ENCODE measurements around the gene ANKRD22.

ANKRD22 gene

DNA sequence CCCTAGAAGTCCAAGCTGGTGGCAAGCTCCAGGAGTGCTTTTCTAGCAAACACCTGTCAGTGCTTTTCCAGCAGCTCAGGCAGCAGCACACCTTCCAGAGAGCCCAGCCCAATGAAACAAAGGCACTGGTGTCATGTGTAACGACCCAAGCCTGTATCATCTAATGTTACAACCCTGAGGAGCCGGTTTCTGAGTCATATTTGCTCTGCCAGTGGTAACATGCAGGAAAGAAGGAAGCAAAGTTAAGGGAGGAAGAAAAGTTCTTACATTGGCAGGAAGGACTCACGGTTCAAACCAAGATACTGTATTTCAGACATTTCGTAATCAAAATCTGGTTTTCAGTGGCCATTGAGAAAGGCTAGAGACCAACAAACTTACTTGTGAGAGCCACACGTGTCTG, at the start of gene ANKRD22:
Gene ANKRD22 (minus strand): TSS at position 139 of the 400 bp plus-strand sequence. CDS start 237 bp downstream, outside the sequence.
- H3K4me1 Mint-ChIP-seq (ENCODE audit: low read depth), result peaks cover 27% of the 10 kb centered on the region
- peaks cover 6% of the 10 kb centered on the region for H3K27me3 Mint-ChIP-seq
- no peak within 1 kb of the TSS for H3K4me3 Mint-ChIP-seq
- H3K27ac Mint-ChIP-seq, result no peak within 1 kb of the TSS
- no peaks in the 10 kb centered on the region for H3K36me3 Mint-ChIP-seq (ENCODE audit: low read depth)
- no peaks in the 10 kb centered on the region for H3K9me3 Mint-ChIP-seq

DNA sequence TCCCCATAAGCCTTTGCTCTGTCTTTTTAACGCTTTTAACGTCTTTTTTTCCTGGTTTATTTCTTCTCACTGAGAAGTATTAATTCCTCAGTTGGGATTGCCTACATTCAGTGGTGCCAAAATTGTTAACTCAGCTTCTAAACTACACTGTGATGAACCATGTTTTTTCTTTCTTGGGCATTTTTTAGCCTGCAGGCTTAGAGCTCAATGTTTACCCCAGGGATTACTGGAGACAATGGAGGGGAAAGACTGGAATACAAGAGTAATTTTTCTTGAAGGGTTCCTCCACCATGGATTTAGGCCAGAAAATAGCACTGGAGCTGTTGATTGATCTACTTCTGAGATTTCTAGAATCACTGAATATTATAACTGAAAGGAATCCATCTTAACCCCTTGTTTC, 48.2 kb upstream of the ANKRD22 start:
- peak overlapping the region; percentile 83 for H3K27ac Mint-ChIP-seq
- H3K4me1 Mint-ChIP-seq (ENCODE audit: low read depth), result peaks cover 85% of the 10 kb centered on the region
- no peaks in the 10 kb centered on the region for H3K27me3 Mint-ChIP-seq
- H3K9me3 Mint-ChIP-seq, result no peaks in the 10 kb centered on the region
- peaks cover 60% of the 10 kb centered on the region for H3K36me3 Mint-ChIP-seq (ENCODE audit: low read depth)
- H3K4me3 Mint-ChIP-seq, result peak overlapping the region; percentile 43

DNA sequence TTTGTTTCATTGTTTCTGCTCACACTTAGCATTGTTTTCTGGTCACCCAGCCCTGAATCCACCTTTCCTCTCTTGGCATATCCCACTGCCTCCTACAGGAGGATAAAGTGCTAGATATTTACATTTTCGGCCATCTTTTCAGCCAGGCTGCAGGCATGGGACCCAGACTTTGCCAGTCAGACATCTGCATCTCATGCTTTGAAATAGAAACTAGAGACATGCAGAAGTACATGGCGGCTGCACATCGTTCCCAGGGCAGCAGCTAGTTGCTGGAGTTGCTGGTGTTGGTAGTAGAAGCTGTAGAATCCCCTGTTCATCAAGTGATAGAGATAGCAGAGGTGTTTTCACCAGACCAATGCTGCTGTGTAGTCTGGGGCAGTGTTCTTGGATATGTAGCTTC, 47.1 kb upstream of the ANKRD22 start:
- H3K4me3 Mint-ChIP-seq, result no peak overlapping the region
- H3K27me3 Mint-ChIP-seq, result no peaks in the 10 kb centered on the region
- H3K36me3 Mint-ChIP-seq (ENCODE audit: low read depth), result peaks cover 56% of the 10 kb centered on the region
- no peaks in the 10 kb centered on the region for H3K9me3 Mint-ChIP-seq
- peaks cover 93% of the 10 kb centered on the region for H3K4me1 Mint-ChIP-seq (ENCODE audit: low read depth)
- H3K27ac Mint-ChIP-seq, result peak overlapping the region; percentile 49

DNA sequence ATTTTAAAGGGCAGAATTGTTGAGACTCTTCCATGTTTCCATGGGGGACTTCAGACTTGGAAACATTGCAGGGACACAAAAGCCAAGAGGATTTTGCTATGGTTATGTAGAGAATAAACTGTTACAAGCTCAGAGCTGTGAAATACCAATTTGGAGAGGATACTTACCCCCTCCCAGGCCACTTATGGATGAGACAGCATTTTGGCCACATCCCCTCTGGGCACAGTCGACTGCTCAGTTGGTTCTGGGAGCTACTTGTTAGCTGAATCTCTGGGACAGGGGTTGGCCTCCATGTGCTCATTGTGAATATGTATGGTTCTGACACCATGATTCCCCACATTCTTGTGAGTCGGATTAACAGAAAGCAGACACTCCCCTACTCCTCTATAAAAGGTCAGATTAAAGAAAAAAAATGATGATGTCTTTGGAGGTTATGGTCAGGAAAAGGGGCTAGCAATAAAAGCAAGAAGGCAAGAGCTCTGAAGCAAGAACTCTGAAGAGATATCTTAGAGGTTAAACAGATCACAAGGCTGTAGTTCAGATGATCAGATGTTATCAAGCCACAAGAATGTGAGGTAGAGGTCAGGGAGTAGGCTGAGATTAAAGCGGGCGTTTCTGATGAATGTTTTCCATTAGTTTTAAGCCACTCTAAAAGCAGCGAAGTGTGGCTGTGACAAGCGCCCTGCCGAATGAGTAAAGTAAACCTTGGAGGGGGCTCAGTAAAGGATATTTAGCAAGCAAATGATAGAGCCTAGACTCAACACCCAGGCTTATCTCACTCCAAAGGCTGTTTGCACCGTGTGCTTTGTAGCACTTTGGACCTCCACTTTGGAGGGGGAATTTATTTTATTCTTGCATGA, 45.6 kb upstream of the ANKRD22 start:
- H3K27me3 Mint-ChIP-seq, result no peaks in the 10 kb centered on the region
- H3K36me3 Mint-ChIP-seq (ENCODE audit: low read depth), result peaks cover 45% of the 10 kb centered on the region
- peaks cover 84% of the 10 kb centered on the region for H3K4me1 Mint-ChIP-seq (ENCODE audit: low read depth)
- H3K27ac Mint-ChIP-seq, result peak overlapping the region; percentile 99
- peak overlapping the region; percentile 76 for H3K4me3 Mint-ChIP-seq
- no peaks in the 10 kb centered on the region for H3K9me3 Mint-ChIP-seq

DNA sequence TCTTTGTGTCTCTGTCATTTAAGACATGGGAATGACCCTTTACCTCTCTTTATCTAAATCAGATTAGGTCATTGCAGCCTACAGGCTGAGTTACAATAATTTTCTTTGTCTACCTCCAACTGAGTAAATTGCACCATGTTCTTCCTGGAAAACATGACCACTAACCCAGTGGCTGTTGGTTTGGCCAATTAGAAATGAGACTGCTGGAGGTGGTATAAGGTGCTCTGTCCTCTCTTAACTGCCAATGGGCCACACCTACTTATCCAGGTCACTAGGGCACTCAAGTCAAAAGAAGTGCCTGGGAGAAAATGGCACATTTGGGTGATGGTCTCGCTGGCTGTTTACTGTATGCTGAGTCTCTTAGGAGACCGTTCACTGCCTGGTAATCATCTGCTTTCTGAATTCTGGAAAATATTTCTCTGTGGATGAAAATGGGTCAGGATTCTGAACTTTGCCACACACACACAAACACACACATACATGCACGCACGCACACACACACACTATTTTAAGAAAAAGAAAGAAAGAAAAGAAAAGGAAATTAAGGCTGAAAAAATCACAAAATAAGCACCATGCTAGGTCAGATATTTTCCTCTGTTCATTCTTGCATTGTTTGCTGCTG, 44.8 kb upstream of the ANKRD22 start:
- H3K36me3 Mint-ChIP-seq (ENCODE audit: low read depth), result peaks cover 41% of the 10 kb centered on the region
- no peaks in the 10 kb centered on the region for H3K27me3 Mint-ChIP-seq
- no peaks in the 10 kb centered on the region for H3K9me3 Mint-ChIP-seq

DNA sequence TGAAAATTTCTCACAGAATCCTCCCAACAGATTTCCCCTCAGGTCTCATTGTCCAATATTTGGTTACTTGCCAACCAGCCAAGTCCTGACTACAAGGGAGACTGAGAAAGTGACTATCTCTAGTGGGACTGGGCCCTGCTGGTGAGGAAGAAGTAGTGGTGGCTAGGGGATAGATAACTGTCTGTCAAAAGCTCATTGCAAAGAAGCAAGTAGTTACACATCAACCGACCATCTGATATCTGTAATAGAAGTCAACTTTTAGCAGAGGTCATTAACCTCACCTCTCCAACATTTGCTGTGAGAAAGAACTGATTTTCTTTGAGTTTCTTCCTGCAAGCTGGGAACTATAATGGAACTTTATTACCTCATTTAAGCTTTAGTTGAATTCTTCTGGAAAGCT, 43.6 kb upstream of the ANKRD22 start:
- H3K4me1 Mint-ChIP-seq (ENCODE audit: low read depth), result peaks cover 81% of the 10 kb centered on the region
- peaks cover 41% of the 10 kb centered on the region for H3K36me3 Mint-ChIP-seq (ENCODE audit: low read depth)
- H3K4me3 Mint-ChIP-seq, result no peak overlapping the region
- no peak overlapping the region for H3K27ac Mint-ChIP-seq
- no peaks in the 10 kb centered on the region for H3K9me3 Mint-ChIP-seq
- H3K27me3 Mint-ChIP-seq, result no peaks in the 10 kb centered on the region

More for the DNA sequence above, 44.8 kb upstream of the ANKRD22 start:
- Mint-ChIP-seq H3K4me1 (ENCODE audit: low read depth) (peaks cover 82% of the 10 kb centered on the region), H3K4me3 (peak overlapping the region; percentile 76), H3K27ac (peak overlapping the region; percentile 99)

DNA sequence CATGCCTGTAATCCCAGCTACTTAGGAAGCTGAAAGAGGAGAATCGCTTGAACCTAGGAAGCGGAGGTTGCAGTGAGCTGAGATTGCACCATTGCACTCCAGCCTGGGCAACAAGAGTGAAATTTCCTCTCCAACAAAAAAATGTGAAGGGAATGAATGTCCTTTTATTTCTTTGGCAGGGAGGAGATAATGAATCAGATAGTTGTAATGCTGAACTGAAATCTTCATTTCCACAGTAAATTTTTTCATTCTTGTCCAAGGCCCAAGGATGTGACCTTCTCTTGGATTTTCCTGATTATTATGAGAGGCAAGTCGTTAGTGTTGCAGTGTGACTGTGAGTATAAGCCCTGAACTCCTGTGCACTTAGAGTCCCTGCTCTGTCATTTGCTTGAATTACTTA, 42.0 kb upstream of the ANKRD22 start:
- Mint-ChIP-seq H3K27me3 (no peaks in the 10 kb centered on the region), H3K27ac (no peak overlapping the region), H3K9me3 (no peaks in the 10 kb centered on the region), H3K4me3 (no peak overlapping the region), H3K36me3 (ENCODE audit: low read depth) (peaks cover 29% of the 10 kb centered on the region), H3K4me1 (ENCODE audit: low read depth) (peaks cover 82% of the 10 kb centered on the region)

DNA sequence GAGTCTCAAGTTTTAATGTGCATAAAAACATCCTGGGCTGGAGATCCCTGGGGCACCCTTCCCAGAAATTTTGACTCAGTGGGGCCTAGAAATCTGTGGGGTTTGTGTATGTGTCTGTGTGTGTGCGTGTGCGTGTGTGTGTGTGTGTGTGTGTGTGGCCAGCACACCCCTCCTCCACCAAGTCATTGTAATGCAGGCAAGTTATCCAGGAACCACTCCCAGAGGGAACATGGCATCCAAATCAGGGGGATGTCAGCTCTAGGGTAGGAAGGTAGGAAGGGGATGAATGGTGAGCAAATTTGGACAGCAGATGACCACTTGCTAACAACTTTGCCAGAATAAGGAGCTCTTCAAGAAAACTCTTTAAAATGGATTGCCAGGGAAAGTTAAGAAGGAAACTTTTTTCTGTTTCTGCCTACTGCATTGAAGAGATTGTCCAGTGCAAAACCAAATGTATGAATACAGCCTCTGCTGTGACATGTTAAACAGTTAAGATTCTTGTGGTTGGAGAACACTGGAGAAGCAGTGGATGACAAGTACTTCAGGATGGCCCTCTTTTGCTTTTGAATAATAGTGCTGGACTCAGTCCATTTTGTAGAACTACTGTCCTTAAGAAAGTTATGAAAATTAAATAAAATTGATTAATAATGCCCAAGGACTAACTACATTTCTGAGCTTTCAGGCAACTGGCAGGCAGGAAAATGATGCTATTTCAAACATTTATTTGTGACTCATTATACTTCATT, 40.8 kb upstream of the ANKRD22 start:
- Mint-ChIP-seq H3K27ac (no peak overlapping the region), H3K36me3 (ENCODE audit: low read depth) (peaks cover 23% of the 10 kb centered on the region), H3K27me3 (no peaks in the 10 kb centered on the region), H3K4me3 (no peak overlapping the region), H3K4me1 (ENCODE audit: low read depth) (peaks cover 79% of the 10 kb centered on the region), H3K9me3 (no peaks in the 10 kb centered on the region)

DNA sequence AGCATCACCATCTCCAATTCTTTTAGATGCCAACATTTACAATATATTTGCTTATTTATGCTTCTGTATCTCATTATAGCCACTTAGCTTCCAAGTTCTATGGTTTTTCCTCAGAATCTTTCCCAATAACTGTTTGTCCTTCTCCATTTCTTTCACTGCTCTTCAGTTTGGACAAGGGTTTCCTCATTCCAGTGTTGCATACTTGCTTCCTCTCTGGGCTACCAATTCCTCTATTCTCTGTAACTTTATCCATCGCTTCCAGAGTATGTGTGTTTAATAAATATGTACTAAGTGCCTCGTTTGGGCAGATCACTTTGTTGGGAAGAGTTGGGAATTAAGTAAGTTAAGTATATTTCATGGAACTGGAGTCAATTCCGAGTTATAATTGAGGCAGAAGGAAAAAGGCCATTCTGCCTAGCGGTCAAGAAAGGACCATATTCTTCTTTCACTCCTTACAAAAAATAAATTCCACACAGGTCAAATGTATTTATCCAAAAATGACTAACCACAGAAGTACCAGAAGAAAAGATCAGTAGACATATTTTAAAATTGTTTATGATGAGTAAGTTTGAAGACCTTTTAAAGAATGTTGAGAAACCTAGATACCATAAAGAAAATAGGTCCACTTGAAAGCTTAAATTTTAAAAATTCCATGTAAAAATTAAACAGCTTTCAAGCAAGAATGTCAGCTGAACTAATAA, 39.2 kb upstream of the ANKRD22 start:
- no peak overlapping the region for H3K27ac Mint-ChIP-seq

DNA sequence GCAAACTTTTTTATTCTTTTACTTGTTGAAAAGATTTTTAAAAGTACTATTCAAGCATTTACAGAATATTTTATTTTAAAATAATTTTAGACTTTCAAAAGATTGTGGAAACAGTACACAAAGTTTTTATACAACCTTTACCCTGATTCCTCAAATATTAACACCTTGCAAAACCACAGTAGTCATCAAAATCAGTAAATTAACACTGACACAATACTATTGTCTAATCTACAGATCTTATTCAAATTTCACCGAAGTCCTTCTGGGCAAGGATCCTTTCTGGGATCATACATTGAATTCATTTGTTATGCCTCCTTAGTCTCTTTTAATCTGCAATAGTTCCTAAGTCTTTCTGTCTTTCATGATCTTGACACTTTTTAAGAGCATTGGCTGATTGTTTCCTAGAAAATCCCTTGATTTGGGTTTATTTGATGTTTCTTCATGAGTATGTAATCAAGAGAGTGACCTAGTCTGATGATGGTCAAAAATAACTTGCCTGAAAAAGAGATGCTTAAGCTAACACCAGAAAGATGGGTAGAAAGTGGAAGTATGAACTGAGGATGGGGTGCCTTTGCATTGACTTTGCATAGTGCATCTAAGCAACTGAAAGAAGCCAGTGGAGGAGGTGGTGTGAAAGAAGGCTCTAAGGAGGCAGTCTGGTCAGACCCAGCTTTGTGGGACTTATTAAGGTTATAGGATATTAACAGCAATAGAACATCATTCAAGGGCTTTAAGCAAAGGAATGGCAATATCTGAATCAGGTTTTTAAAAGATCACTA, 38.1 kb upstream of the ANKRD22 start:
- Mint-ChIP-seq H3K27ac (no peak overlapping the region), H3K4me1 (ENCODE audit: low read depth) (peaks cover 80% of the 10 kb centered on the region), H3K36me3 (ENCODE audit: low read depth) (peaks cover 16% of the 10 kb centered on the region), H3K4me3 (no peak overlapping the region), H3K9me3 (no peaks in the 10 kb centered on the region), H3K27me3 (no peaks in the 10 kb centered on the region)

More for the DNA sequence above, 39.2 kb upstream of the ANKRD22 start:
- no peaks in the 10 kb centered on the region for H3K27me3 Mint-ChIP-seq
- no peaks in the 10 kb centered on the region for H3K9me3 Mint-ChIP-seq
- H3K4me1 Mint-ChIP-seq (ENCODE audit: low read depth), result peaks cover 77% of the 10 kb centered on the region
- peaks cover 18% of the 10 kb centered on the region for H3K36me3 Mint-ChIP-seq (ENCODE audit: low read depth)
- H3K4me3 Mint-ChIP-seq, result no peak overlapping the region

DNA sequence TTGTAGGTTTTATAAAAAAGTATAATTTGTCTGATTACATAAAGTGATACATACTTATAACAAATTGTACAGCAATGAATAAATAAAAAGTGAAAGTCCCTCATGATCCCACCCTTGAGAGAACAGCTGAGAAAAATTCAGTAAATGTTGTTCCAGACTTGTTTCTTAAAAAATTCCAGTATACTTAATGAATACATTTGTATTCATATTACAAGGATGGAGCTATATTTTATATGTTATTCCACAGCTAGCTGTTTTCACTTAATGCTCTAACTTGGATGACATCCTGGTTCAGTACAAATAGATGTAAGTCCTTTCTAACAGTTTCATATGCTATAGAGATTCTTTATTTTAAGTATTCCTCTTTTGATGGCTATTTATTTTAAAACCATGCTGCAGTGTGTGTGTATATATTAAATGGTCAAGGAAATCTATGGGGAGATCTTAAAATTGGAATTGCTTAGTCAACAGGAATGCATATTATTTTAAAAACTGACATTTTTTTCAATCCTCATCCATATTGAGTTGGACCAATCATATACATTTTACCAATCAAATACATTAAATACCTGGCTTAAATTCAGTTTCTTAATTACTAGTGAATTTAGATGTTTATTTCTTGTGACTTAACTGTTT, 37.3 kb upstream of the ANKRD22 start:
- H3K9me3 Mint-ChIP-seq, result no peaks in the 10 kb centered on the region
- H3K27ac Mint-ChIP-seq, result no peak overlapping the region
- H3K27me3 Mint-ChIP-seq, result no peaks in the 10 kb centered on the region
- peaks cover 81% of the 10 kb centered on the region for H3K4me1 Mint-ChIP-seq (ENCODE audit: low read depth)
- no peak overlapping the region for H3K4me3 Mint-ChIP-seq
- peaks cover 10% of the 10 kb centered on the region for H3K36me3 Mint-ChIP-seq (ENCODE audit: low read depth)

DNA sequence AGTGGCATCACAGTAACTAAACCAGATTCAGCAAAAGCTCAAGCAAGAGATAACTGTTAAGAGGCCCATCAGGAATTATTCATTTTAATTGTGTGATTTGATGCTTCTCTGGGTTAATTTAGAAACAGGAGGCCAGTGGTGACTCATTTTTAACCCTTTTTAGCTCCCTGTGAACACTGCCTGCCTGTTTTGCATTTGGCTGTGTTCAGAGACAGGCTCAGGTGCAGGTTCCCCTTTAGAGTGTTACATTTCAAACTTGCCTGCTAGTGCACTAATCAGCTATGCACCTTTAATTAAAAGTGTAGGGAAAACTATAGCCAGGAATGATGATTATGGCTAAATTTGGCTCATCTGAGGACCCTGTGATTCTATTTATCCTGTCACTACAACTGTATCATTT, 34.9 kb upstream of the ANKRD22 start:
- Mint-ChIP-seq H3K4me1 (ENCODE audit: low read depth) (peaks cover 91% of the 10 kb centered on the region), H3K36me3 (ENCODE audit: low read depth) (peaks cover 24% of the 10 kb centered on the region), H3K4me3 (no peak overlapping the region), H3K27me3 (no peaks in the 10 kb centered on the region), H3K27ac (no peak overlapping the region), H3K9me3 (no peaks in the 10 kb centered on the region)

DNA sequence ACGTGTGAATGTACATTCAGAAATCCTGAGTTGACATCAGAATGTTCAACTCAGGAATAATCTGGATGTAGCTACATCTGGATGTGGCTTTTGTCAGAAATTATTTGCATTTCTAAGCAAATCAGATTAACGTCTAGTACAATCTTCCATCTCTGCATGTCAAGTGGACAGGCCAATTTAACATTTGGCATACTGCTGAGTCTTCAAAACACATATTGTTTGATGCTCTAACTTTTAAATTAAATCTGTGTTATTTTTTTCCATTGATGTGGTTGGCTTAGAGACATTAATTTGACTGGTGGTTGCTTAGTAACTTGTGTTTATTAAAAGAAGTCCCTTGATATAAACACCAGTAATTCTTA, 31.8 kb upstream of the ANKRD22 start:
- Mint-ChIP-seq H3K9me3 (no peaks in the 10 kb centered on the region), H3K27me3 (no peaks in the 10 kb centered on the region), H3K4me1 (ENCODE audit: low read depth) (peaks cover 84% of the 10 kb centered on the region), H3K36me3 (ENCODE audit: low read depth) (peaks cover 28% of the 10 kb centered on the region), H3K4me3 (peak overlapping the region; percentile 76), H3K27ac (peak overlapping the region; percentile 96)
